Endothelial cell of umbilical vein (primary cell): Measurements from ENCODE around the gene UBR7. TPM values are rescaled to one million over a fixed set of nuclear protein-coding genes. Genes with fewer than 3 reads are reported as not detected.

ENCODE experiments used
- BruUV-seq: library from RNA; stranded (reverse); fragments of 400-500 nt; replicated peaks from 2 replicates; lab custom pipeline; 2021; lab: Mats Ljungman, UMichigan
- CTCF ChIA-PET: fragments of 300-600, 350-600 bp; sonication (Branson Sonifier 250); formaldehyde crosslinking; loops from one replicate; lab custom pipeline; 2021; ENCODE audit warnings: antibody characterized with exemption, inconsistent platforms; lab: Charles Lee
- POLR2A ChIA-PET: fragments of 300-600, 350-600 bp; sonication (Branson Sonifier 250); formaldehyde crosslinking; loops from one replicate; lab custom pipeline; 2021; ENCODE audit warnings: antibody characterized with exemption, inconsistent platforms; lab: Charles Lee
- DNase-seq: peaks from one replicate; pipeline ENCODE4 v3.0.0-alpha.2; 2011; ENCODE audit warnings: low read depth, low spot score
- FAIRE-seq: peaks from 2 replicates; lab custom pipeline; 2011; peaks lifted over from hg19 to GRCh38; lab: Jason Lieb, UNC
- H2AFZ ChIP-seq: 2 replicates; pipeline ENCODE4 v1.6.0; 2012; ENCODE audit warnings: low read depth, low read length, control low read depth, inconsistent platforms
- H3K27ac ChIP-seq: 2 replicates; pipeline ENCODE4 v1.5.1; 2011; ENCODE audit warnings: low read depth, mild to moderate bottlenecking, control low read depth, low read length, moderate library complexity; ENCODE audit not compliant: insufficient read depth
- H3K27me3 ChIP-seq, 2 experiments: 2 replicates each; pipeline versions ENCODE4 v1.6.0 to v1.6.1; 2011; ENCODE audit warnings: low read length in 2 of 2, mixed read lengths in 1 of 2; ENCODE audit not compliant: control insufficient read depth in 2 of 2, insufficient read depth in 2 of 2
- H3K36me3 ChIP-seq, 2 experiments: 2 replicates in 1 of 2; 3 replicates in 1 of 2; pipeline ENCODE4 v1.5.1; 2011; ENCODE audit warnings: low read length in 2 of 2, mild to moderate bottlenecking in 1 of 2, moderate library complexity in 1 of 2; ENCODE audit not compliant: control insufficient read depth in 2 of 2, insufficient read depth in 2 of 2; ENCODE audit errors: extremely low read depth in 1 of 2
- H3K4me1 ChIP-seq: 3 replicates; pipeline ENCODE4 v1.5.1; 2011; ENCODE audit warnings: mild to moderate bottlenecking, low read length; ENCODE audit not compliant: control insufficient read depth, insufficient read depth; ENCODE audit errors: extremely low read depth
- H3K4me2 ChIP-seq: 2 replicates; pipeline ENCODE4 v1.6.1; 2011; ENCODE audit warnings: low read length, control low read depth, mixed read lengths; ENCODE audit not compliant: insufficient read depth
- H3K4me3 ChIP-seq, 3 experiments: fragments of 200-600 bp in 1 of 3; sonication (generic), shearing (Covaris generic) in 1 of 3; replicated peaks in 1 of 3; 2 replicates each; pipeline ENCODE4 v1.5.1; 2011 to 2016; ENCODE audit warnings: control low read depth in 3 of 3, low read length in 3 of 3, mild to moderate bottlenecking in 2 of 3, inconsistent platforms in 1 of 3, low read depth in 1 of 3, moderate library complexity in 1 of 3; ENCODE audit not compliant: insufficient read depth in 1 of 3
- H3K79me2 ChIP-seq: 2 replicates; pipeline ENCODE4 v1.6.0; 2012; ENCODE audit warnings: low read length, inconsistent platforms; ENCODE audit not compliant: control insufficient read depth, insufficient read depth
- H3K9ac ChIP-seq: replicated peaks from 2 replicates; pipeline ENCODE3; 2011; ENCODE audit warnings: low read length, control low read depth; ENCODE audit not compliant: insufficient read depth; ENCODE audit errors: extremely low read depth
- H3K9me1 ChIP-seq: replicated peaks from 3 replicates; pipeline ENCODE4 v1.6.0; 2011; ENCODE audit warnings: mild to moderate bottlenecking, low read length; ENCODE audit not compliant: control insufficient read depth, insufficient read depth; ENCODE audit errors: extremely low read depth
- H3K9me3 ChIP-seq: replicated peaks from 2 replicates; pipeline ENCODE4 v1.5.1; 2012; ENCODE audit warnings: low read length, inconsistent platforms; ENCODE audit not compliant: control insufficient read depth, insufficient read depth
- H4K20me1 ChIP-seq: replicated peaks from 2 replicates; pipeline ENCODE3; 2011; ENCODE audit warnings: mild to moderate bottlenecking, low read length; ENCODE audit not compliant: control insufficient read depth, insufficient read depth; ENCODE audit errors: extremely low read depth
- EZH2 ChIP-seq: IDR thresholded peaks from 2 replicates; pipeline ENCODE4 v1.6.1; 2012; ENCODE audit warnings: borderline replicate concordance, low read depth, mild to moderate bottlenecking, moderate library complexity, low read length, inconsistent platforms; ENCODE audit not compliant: severe bottlenecking
- FOS ChIP-seq: IDR thresholded peaks from 2 replicates; pipeline ENCODE4 v1.6.1; 2011; ENCODE audit warnings: mild to moderate bottlenecking, low read length, moderate library complexity, borderline replicate concordance; ENCODE audit not compliant: insufficient read depth
- GATA2 ChIP-seq: IDR thresholded peaks from 2 replicates; pipeline ENCODE4 v1.7.0; 2011; ENCODE audit warnings: low read depth, mild to moderate bottlenecking, moderate library complexity, mixed read lengths, low read length; ENCODE audit not compliant: insufficient read length, insufficient read depth
- JUN ChIP-seq: IDR thresholded peaks from 2 replicates; pipeline ENCODE4 v1.6.1; 2011; ENCODE audit warnings: borderline replicate concordance, low read depth; ENCODE audit not compliant: insufficient read length, insufficient read depth
- MAX ChIP-seq: IDR thresholded peaks from 2 replicates; pipeline ENCODE4 v1.6.1; 2011; ENCODE audit not compliant: insufficient read depth, insufficient read length
- MYC ChIP-seq: IDR thresholded peaks from one replicate; pipeline ENCODE4 v1.6.1; 2011; ENCODE audit warnings: mild to moderate bottlenecking, low read depth, low read length
- POLR2A ChIP-seq: IDR thresholded peaks from 2 replicates; pipeline ENCODE4 v1.6.1; 2012; ENCODE audit warnings: low read depth, mild to moderate bottlenecking, control low read depth, low read length
- POLR2AphosphoS5 ChIP-seq: IDR thresholded peaks from 2 replicates; pipeline ENCODE4 v1.6.1; 2012; ENCODE audit warnings: low read depth, mild to moderate bottlenecking, control low read depth, low read length, moderate library complexity; ENCODE audit not compliant: insufficient read depth
- dilution Hi-C: fragments of 300-500 bp; cut with MboI; formaldehyde crosslinking; loops from one replicate; pipeline ENCODE4 v1.15.0; 2019; ENCODE audit warnings: low sequenced_read_pairs; ENCODE audit not compliant: extremely low pct_ligation_motif_present
- intact Hi-C: fragments of 100-400 bp; cut with micrococcal nuclease; formaldehyde crosslinking; loops from one replicate; pipeline ENCODE4 v1.10.0; 2022
- polyA plus RNA-seq, 4 experiments: library from polyadenylated mRNA; depleted of rRNA in 3 of 4; stranded (reverse) in 3 of 4; unstranded in 1 of 4; fragments of >200 nt; gene quantifications; 2 replicates each; pipeline versions ENCODE4 v1.2.1 to v1.2.3, GENCODE V29; 2011 to 2012; ENCODE audit warnings: missing spikeins in 1 of 4
- total RNA-seq: library from RNA; stranded (reverse); gene quantifications from 2 replicates; pipeline ENCODE4 v1.2.3, GENCODE V29; 2021
- TF ChIP-seq, protein P1 (sequence below), 2 donors: IDR thresholded peaks; 1 replicate in 1 of 2; 2 replicates in 1 of 2; pipeline ENCODE4 v1.5.1; 2011; ENCODE audit warnings: low read length in 2 of 2, mild to moderate bottlenecking in 2 of 2, moderate library complexity in 2 of 2, control low read depth in 1 of 2, inconsistent platforms in 1 of 2, low read depth in 1 of 2; ENCODE audit not compliant: insufficient read depth in 1 of 2; ENCODE audit errors: extremely low read depth in 1 of 2

Gene UBR7
- total and polyA plus RNA-seq, 2 donors (not counting 3 experiments of a cell fraction or from before 2014, with no cell fraction given): 16.8 to 24.1 TPM

DNA sequence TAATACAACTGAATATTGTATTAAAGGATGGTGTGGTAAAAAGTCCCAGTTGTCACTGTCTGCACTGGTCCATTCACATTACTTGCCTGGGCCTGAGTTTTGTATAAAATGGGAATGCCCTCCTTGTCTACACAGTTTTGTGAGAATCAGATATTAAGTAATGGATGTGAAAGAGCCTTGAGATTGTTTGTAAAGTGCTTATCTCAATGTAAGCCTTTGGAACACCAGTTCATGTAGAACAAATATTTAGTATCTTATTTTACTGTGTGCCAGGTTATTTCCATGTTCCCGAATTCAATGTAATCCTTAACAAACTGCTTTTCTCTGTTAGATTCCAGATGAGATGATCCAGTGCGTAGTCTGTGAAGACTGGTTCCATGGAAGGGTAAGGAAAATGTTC is 7.5 kb downstream of the UBR7 start:
- peaks cover 2% of the 10 kb centered on the region for H3K79me2 ChIP-seq
- H2AFZ ChIP-seq: no peak overlapping the region
- no peaks in the 10 kb centered on the region for H3K4me1 ChIP-seq
- FAIRE-seq (no peak), DNase-seq (no peak)
- TF ChIP-seq FOS: no peak
- TF ChIP-seq EZH2: no peak
- no peak for TF ChIP-seq MAX
- no peak for TF ChIP-seq JUN
- TF ChIP-seq, protein P1, sequence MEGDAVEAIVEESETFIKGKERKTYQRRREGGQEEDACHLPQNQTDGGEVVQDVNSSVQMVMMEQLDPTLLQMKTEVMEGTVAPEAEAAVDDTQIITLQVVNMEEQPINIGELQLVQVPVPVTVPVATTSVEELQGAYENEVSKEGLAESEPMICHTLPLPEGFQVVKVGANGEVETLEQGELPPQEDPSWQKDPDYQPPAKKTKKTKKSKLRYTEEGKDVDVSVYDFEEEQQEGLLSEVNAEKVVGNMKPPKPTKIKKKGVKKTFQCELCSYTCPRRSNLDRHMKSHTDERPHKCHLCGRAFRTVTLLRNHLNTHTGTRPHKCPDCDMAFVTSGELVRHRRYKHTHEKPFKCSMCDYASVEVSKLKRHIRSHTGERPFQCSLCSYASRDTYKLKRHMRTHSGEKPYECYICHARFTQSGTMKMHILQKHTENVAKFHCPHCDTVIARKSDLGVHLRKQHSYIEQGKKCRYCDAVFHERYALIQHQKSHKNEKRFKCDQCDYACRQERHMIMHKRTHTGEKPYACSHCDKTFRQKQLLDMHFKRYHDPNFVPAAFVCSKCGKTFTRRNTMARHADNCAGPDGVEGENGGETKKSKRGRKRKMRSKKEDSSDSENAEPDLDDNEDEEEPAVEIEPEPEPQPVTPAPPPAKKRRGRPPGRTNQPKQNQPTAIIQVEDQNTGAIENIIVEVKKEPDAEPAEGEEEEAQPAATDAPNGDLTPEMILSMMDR (IDR thresholded peaks at IDR 0.05; ENCODE audit: extremely low read depth in 1 of 2, insufficient read depth in 1 of 2, low read depth in 1 of 2, low read length in 2 of 2): no peak
- no peak for TF ChIP-seq POLR2A
- no peak for TF ChIP-seq POLR2AphosphoS5
- no peak for TF ChIP-seq MYC
- TF ChIP-seq GATA2: no peak
- H3K9me1 ChIP-seq: no peaks in the 10 kb centered on the region
- BruUV-seq: no TSS peak
- no peak overlapping the region for H3K27ac ChIP-seq
- no peak overlapping the region for H3K4me3 ChIP-seq
- no peak overlapping the region for H3K4me2 ChIP-seq
- H3K9ac ChIP-seq: no peak overlapping the region
- no peaks in the 10 kb centered on the region for H3K9me3 ChIP-seq
- ChIA-PET POLR2A (no interaction called here), CTCF (no interaction called here)
- H3K27me3 ChIP-seq: no peaks in the 10 kb centered on the region
- peaks cover 0 to 8% of the 10 kb centered on the region in 2 experiments for H3K36me3 ChIP-seq
- dilution Hi-C loops (no loop called here), intact Hi-C loops (no loop called here)
- no peaks in the 10 kb centered on the region for H4K20me1 ChIP-seq
